Osteoblast (primary cell): ENCODE measurements around the gene ORAI1. TPM values are rescaled to one million over a fixed set of nuclear protein-coding genes. Genes with fewer than 3 reads are reported as not detected.

Source experiments
- DNase-seq: peaks from one replicate; pipeline ENCODE4 v3.0.0; 2011; ENCODE audit warnings: low spot score, mixed read lengths; ENCODE audit not compliant: insufficient read length; ENCODE audit errors: missing footprints
- H2AFZ ChIP-seq: 2 replicates; pipeline ENCODE4 v1.6.0; 2011; ENCODE audit warnings: mild to moderate bottlenecking, low read length
- H3K27ac ChIP-seq: 2 replicates; pipeline ENCODE4 v1.5.1; 2011; ENCODE audit warnings: mild to moderate bottlenecking, low read depth, low read length, moderate library complexity
- H3K27me3 ChIP-seq: 2 replicates; pipeline ENCODE4 v1.6.0; 2012; ENCODE audit warnings: mild to moderate bottlenecking, control low read depth, inconsistent platforms, low read length, moderate library complexity; ENCODE audit not compliant: insufficient read depth
- H3K36me3 ChIP-seq: 2 replicates; pipeline ENCODE4 v1.5.1; 2011; ENCODE audit warnings: mild to moderate bottlenecking, low read length, control low read depth, moderate library complexity; ENCODE audit not compliant: insufficient read depth
- H3K4me1 ChIP-seq: 2 replicates; pipeline ENCODE4 v1.5.1; 2011; ENCODE audit warnings: mild to moderate bottlenecking, low read length, control low read depth, moderate library complexity; ENCODE audit not compliant: insufficient read depth
- H3K4me2 ChIP-seq: 2 replicates; pipeline ENCODE4 v1.6.0; 2011; ENCODE audit warnings: mild to moderate bottlenecking, low read length; ENCODE audit not compliant: insufficient read depth
- H3K4me3 ChIP-seq: fragments of 200-600 bp; sonication (generic); 3 replicates; pipeline ENCODE4 v1.5.1; 2012; ENCODE audit warnings: mild to moderate bottlenecking, low read length, inconsistent platforms; ENCODE audit not compliant: insufficient read depth
- H3K79me2 ChIP-seq: 2 replicates; pipeline ENCODE4 v1.6.0; 2012; ENCODE audit warnings: mild to moderate bottlenecking, low read length, control low read depth, inconsistent platforms; ENCODE audit not compliant: insufficient read depth
- H3K9me3 ChIP-seq: 2 replicates; pipeline ENCODE4 v1.5.1; 2011; ENCODE audit warnings: low read depth, low read length, control low read depth
- H4K20me1 ChIP-seq: 2 replicates; pipeline ENCODE4 v1.6.0; 2012; ENCODE audit warnings: mild to moderate bottlenecking, low read length, control low read depth; ENCODE audit not compliant: insufficient read depth
- total RNA-seq: library from RNA; depleted of rRNA; stranded (reverse); fragments of >200 nt; gene quantifications from 2 replicates; pipeline ENCODE4 v1.2.3, GENCODE V29; 2012
- TF ChIP-seq, protein P1 (sequence below): IDR thresholded peaks from 2 replicates; pipeline ENCODE4 v1.5.1; 2011; ENCODE audit warnings: mild to moderate bottlenecking, low read depth, low read length, moderate library complexity; ENCODE audit errors: extremely low read depth

The ORAI1 gene
- total RNA-seq, 1 donor = 7.2 TPM

- Histone ChIP-seq H3K9me3 (no peaks in the 10 kb centered on the region), H3K36me3 (no peaks in the 10 kb centered on the region), H2AFZ (peak overlapping the region; percentile 93), H3K27ac (peak overlapping the region; percentile 74), H3K27me3 (no peaks in the 10 kb centered on the region), H3K4me1 (peaks cover 10% of the 10 kb centered on the region), H3K4me3 (peak overlapping the region; percentile 59), H3K79me2 (no peaks in the 10 kb centered on the region), H4K20me1 (no peaks in the 10 kb centered on the region), H3K4me2 (peak overlapping the region; percentile 84)
- peak; percentile 87 for DNase-seq
- TF ChIP-seq, protein P1, sequence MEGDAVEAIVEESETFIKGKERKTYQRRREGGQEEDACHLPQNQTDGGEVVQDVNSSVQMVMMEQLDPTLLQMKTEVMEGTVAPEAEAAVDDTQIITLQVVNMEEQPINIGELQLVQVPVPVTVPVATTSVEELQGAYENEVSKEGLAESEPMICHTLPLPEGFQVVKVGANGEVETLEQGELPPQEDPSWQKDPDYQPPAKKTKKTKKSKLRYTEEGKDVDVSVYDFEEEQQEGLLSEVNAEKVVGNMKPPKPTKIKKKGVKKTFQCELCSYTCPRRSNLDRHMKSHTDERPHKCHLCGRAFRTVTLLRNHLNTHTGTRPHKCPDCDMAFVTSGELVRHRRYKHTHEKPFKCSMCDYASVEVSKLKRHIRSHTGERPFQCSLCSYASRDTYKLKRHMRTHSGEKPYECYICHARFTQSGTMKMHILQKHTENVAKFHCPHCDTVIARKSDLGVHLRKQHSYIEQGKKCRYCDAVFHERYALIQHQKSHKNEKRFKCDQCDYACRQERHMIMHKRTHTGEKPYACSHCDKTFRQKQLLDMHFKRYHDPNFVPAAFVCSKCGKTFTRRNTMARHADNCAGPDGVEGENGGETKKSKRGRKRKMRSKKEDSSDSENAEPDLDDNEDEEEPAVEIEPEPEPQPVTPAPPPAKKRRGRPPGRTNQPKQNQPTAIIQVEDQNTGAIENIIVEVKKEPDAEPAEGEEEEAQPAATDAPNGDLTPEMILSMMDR = no peak
These were observed 35.7 kb upstream of the ORAI1 start for GRCh38 chr12:121590476-121591143.

- TF ChIP-seq, protein P1 = no peak
- H3K4me3 ChIP-seq = no peak overlapping the region
- no peaks in the 10 kb centered on the region for H3K36me3 ChIP-seq
- H3K9me3 ChIP-seq = no peaks in the 10 kb centered on the region
- peaks cover 10% of the 10 kb centered on the region for H3K4me1 ChIP-seq
- H3K79me2 ChIP-seq = no peaks in the 10 kb centered on the region
- no peak overlapping the region for H3K4me2 ChIP-seq
- no peak overlapping the region for H3K27ac ChIP-seq
- no peak overlapping the region for H2AFZ ChIP-seq
- H4K20me1 ChIP-seq = no peaks in the 10 kb centered on the region
- no peaks in the 10 kb centered on the region for H3K27me3 ChIP-seq
- no peak for DNase-seq
These were observed 34.0 kb upstream of the ORAI1 start for GRCh38 chr12:121592320-121592719.

- Histone ChIP-seq H3K4me1 (peaks cover 7% of the 10 kb centered on the region), H3K4me3 (no peak overlapping the region), H3K27me3 (no peaks in the 10 kb centered on the region), H3K27ac (no peak overlapping the region), H2AFZ (no peak overlapping the region), H3K4me2 (no peak overlapping the region), H3K9me3 (no peaks in the 10 kb centered on the region), H3K36me3 (no peaks in the 10 kb centered on the region), H3K79me2 (no peaks in the 10 kb centered on the region), H4K20me1 (no peaks in the 10 kb centered on the region)
- TF ChIP-seq, protein P1 = no peak
- no peak for DNase-seq
These were observed 30.8 kb upstream of the ORAI1 start for GRCh38 chr12:121595520-121595919.

DNA sequence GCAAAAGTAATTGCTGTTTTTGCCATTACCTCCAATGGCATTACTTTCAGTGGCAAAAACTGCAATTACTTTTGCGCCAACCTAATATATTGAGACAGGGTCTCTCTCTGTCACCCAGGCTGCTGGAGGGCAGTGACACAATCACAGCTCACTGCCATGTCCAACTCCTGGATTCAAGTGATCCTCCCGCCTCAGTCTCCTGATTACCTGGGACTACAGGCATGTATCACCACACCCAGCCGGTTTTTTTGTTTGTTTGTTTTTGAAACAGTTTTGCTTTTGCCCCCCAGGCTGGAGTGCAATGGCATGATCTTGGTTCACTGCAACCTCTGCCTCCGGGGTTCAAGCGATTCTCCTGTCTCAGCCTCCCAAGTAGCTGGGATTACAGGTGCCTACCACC lies 29.8 kb upstream of the ORAI1 start:
- no peak for DNase-seq
- no peaks in the 10 kb centered on the region for H3K79me2 ChIP-seq
- no peak overlapping the region for H3K27ac ChIP-seq
- no peaks in the 10 kb centered on the region for H3K9me3 ChIP-seq
- TF ChIP-seq, protein P1 = no peak
- H2AFZ ChIP-seq = no peak overlapping the region
- no peaks in the 10 kb centered on the region for H4K20me1 ChIP-seq
- no peaks in the 10 kb centered on the region for H3K4me1 ChIP-seq
- no peaks in the 10 kb centered on the region for H3K36me3 ChIP-seq
- no peak overlapping the region for H3K4me2 ChIP-seq
- H3K4me3 ChIP-seq = no peak overlapping the region
- H3K27me3 ChIP-seq = no peaks in the 10 kb centered on the region
